ENCODE results near the gene SLC39A1.
"Not testable (repeated sequence)": the region's sequence is repeated elsewhere in the genome, so short reads cannot be mapped to it uniquely, and the experiment has no call there.

The SLC39A1 gene, protein sequence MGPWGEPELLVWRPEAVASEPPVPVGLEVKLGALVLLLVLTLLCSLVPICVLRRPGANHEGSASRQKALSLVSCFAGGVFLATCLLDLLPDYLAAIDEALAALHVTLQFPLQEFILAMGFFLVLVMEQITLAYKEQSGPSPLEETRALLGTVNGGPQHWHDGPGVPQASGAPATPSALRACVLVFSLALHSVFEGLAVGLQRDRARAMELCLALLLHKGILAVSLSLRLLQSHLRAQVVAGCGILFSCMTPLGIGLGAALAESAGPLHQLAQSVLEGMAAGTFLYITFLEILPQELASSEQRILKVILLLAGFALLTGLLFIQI

DNA sequence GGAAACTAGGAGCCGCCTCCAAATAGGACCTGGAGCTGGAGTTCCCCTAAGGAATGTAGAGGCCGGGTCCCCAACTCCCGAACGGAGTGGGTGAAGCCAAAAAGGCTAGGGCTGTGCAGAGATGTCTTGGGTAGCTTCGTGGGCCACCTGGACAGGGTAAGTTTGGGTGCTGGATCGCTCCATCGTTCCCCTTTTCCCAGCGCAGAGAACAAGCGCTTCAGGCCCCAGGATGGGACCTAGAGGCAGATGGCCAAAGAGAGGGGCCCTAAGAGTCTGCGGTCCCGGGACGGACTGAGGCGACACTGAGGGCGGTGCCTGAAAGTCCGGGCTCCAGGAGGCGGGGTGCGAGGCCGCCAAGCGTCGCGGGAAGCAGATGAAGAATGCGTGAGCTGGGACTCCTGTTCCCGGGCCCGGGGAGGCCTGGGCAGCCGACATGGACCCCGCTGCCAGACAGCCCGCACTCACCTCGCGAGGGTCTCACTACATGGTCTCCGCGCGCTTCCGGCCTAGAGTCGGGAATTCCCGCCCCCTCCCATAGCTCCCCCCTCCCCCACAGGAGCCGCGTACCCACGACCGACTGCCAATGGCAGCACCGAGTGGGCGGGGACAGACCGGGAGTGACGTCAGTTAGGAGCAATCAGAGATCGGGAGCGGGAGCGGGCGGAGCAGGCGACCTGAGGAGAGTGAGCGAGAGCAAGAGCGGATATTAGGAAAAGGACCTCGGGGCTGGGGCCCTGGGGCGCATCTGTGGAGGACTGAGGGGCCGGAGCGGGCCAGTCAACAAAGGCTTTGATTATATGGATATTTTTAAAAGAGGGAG, at the start of gene SLC39A1:
Gene SLC39A1 (minus strand): TSS at position 508 of the 820 bp plus-strand sequence. CDS start 822 bp downstream, outside the sequence.
- peak; percentile 94 for DNase-seq (ENCODE audit: low spot score)

DNA sequence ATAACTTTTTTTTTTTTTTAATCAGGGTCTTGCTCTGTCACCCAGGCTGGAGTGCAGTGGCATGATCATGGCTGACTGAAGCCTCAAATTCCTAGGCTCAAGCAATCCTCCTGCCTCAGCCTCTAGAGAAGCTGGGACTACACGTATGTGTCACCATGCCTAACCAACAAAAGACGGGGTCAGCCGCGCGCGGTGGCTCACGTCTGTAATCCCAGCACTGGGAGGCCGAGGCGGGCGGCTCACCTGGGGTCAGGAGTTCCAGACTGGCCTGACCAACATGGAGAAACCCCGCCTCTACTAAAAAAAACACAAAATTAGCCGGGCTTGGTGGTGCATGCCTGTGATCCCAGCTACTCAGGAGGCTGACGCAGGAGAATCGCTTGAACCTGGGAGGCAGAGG, 49.2 kb upstream of the SLC39A1 start:
- not testable (repeated sequence) for DNase-seq (ENCODE audit: low spot score)

DNA sequence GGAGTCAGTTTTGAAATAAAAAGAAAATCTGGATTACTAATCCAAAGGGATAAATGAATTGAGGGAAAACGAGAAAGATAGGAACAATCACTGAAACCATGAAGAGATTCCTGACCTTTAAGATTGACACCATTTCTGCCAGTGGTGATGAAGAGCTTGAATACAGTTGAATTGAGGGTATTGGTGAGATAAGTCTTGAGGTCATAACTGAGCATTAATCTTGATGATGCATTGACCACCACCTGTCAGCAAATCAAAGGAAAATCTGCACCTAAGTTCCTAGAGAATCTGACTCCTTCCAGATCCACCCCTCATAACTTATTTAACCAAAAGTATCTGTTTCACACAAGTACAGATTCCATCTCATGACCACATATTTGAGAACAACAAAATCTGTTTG, 48.8 kb upstream of the SLC39A1 start:
- no peak for DNase-seq (ENCODE audit: low spot score)

DNA sequence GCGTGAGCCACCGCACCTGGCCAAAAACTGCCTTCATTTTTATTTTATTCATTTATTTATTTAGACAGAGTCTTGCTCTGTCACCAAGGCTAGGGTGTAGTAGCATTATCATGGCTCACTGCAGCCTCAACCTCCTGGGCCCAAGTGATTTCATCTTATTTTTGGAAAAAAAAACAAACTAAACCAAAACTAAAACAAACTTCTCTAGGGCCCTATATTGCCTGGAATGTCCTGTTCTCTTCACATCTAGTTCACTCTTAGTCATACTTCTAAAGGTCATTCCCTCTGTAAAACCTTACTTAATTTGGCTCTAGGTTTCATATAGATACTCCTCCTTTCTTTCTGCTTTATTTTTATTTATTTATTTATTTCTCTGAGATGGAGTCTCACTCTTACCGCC, 42.8 kb upstream of the SLC39A1 start:
- DNase-seq (ENCODE audit: low spot score): peak; percentile 63

DNA sequence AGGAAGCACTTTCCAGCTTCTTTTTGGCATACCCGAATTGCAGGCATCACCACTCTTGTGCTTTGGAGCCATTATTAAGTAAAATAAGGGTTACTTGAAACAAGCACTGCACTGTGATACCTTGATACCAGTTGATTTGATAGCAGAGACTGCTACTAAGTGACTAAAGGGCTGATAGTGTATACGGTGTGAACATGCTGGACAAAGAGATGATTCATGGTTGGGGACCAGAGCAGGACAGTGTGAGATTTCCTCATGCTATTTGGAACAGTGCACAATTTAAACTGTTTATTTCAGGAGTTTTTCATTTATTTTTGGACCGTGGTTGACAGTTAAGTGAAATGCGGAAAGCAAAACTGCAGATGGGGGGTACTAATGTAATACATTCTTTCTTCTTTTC, 37.1 kb upstream of the SLC39A1 start:
- DNase-seq (ENCODE audit: low spot score): no peak

DNA sequence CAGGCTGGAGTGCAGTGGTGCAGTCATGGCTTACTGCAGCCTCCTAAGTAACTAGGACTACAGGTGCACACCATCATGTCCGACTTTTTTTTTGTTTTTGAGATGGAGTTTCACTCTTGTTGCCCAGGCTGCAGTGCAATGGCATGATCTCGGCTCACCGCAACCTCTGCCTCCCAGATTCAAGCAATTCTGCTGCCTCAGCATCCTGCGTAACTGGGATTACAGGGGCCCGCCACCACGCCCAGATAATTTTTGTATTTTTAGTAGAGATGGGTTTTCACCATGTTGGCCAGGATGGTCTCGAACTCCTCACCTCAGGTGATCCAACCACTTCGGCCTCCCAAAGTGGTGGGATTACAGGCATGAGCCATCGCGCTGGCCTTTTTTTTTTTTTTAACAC, 33.5 kb upstream of the SLC39A1 start:
- not testable (repeated sequence) for DNase-seq (ENCODE audit: low spot score)

DNA sequence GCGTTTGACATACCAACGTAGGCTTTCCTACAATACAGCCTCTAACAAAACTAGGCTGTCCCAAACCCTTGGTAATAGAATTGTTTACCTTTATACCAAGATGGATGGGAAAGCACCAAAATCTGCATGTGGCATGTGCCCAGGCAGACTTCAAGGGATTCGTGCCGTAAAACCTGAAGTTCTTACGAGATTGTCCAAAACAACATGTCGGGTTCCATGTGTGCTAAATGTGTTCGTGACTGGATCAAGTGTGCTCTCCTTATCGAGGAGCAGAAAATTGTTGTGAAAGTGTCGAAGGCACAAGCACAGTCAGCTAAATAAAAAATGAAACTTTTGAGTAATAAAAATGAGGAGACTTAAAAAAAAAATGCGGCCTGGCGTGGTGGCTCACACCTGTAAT, 32.3 kb upstream of the SLC39A1 start:
- DNase-seq (ENCODE audit: low spot score): no peak

DNA sequence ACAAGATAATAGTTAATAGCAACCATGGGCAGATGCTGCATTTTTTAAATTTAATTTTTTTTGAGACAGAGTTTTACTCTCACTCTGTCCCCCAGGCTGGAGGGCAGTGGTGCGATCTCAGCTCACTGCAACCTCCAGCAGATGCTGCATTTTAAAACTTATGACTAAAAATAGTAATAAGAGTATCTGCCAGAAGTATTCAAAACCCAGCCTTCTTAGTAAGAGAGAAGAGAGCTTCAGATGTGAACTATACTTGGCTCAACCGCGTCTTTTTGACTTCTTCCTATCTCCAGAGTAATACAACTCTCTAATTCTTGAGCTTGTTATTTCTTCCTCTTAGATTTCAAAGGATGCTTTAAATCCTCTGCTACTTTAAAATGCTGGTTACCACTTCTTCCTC, 31.9 kb upstream of the SLC39A1 start:
- no peak for DNase-seq (ENCODE audit: low spot score)

DNA sequence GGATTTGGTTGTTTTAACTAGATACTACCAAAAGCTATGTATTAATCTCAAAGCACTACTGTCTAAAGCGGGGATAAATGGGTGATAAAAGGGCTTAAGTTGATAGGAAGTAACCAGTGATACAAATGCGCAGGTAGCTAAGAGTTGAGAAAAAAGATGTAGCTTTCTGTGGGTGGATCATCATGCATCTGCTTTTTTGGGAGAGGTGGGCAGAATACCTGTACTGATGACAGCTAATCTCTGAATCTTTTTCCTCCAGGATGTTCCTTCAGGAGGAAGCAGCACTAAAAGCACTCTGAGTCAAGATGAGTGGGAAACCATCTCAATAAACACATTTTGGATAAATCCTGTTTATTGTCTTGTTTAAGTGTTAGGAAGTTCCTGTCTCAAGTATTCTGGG, 28.5 kb upstream of the SLC39A1 start:
- no peak for DNase-seq (ENCODE audit: low spot score)

DNA sequence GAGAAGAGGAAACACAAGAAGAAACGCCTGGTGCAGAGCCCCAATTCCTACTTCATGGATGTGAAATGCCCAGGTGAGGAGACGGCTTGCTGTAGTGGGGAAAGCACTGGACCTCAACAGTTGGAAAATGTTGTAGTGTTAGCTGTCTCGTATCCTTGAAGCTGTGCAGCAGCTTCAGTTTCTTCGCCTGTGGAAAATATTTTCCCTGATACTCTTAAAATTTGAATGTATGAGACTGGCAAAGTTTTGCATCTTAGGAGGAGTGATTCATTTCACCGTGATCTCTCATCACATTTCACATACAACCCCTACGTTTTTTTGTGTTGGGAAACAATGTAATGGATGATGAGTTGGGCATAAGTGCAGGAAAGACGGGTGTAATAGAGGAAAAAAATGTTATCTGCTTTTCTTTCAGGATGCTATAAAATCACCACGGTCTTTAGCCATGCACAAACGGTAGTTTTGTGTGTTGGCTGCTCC, 27.9 kb upstream of the SLC39A1 start:
- DNase-seq (ENCODE audit: low spot score): no peak

DNA sequence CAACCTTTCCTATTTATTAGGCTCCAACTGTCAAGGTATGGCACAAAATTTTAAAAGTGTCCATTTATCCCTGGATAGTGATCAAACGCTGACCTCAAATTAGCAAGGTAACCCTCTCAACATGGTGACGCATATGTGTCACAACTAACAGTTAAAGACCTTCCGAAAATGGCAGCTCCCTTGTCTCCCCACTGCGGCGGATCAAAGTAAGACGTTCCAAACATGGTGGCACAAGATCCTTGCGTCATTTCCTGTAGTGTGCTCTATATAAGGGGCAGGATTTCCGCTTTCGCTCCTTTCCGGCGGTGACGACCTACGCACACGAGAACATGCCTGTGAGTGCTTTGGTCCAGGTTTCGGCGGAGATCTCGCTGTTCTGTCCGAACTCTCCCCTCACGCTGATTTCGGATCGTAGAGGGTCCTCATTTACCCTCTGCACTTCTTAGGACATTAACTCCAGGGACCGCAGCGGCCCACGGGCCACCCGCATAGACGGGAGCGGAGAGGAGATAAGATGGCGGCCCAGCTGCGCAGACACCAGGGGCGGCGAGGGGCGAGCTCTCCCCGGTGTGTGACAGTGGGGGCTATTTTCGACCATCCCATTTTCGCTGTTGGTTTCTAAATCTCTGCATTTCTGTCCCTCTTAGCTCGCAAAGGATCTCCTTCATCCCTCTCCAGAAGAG, 27.3 kb upstream of the SLC39A1 start, which contains the start of gene RPS27:
Gene RPS27 (plus strand): TSS at position 295 of the 683 bp plus-strand sequence. CDS start 35 bp downstream, at position 330.
- peak; percentile 92 for DNase-seq (ENCODE audit: low spot score)

DNA sequence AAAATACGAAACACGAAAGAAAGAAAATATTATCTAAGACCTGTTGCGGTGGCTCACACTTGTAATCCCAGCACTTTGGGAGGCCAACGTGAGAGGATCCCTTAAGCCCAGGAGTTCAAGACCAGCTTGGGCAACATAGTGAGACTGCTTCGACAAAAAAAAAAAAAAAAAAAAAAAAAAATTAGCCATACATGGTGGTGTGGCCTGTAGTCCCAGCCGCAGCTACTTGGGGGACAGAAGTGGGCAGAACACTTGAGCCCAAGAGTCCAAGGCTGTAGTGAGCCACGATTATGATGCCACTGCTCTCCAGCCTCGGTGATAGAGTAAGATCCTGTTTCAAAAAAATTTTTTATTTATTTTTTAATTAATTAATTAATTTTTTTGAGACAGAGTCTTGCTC, 24.3 kb upstream of the SLC39A1 start:
- no peak for DNase-seq (ENCODE audit: low spot score)

DNA sequence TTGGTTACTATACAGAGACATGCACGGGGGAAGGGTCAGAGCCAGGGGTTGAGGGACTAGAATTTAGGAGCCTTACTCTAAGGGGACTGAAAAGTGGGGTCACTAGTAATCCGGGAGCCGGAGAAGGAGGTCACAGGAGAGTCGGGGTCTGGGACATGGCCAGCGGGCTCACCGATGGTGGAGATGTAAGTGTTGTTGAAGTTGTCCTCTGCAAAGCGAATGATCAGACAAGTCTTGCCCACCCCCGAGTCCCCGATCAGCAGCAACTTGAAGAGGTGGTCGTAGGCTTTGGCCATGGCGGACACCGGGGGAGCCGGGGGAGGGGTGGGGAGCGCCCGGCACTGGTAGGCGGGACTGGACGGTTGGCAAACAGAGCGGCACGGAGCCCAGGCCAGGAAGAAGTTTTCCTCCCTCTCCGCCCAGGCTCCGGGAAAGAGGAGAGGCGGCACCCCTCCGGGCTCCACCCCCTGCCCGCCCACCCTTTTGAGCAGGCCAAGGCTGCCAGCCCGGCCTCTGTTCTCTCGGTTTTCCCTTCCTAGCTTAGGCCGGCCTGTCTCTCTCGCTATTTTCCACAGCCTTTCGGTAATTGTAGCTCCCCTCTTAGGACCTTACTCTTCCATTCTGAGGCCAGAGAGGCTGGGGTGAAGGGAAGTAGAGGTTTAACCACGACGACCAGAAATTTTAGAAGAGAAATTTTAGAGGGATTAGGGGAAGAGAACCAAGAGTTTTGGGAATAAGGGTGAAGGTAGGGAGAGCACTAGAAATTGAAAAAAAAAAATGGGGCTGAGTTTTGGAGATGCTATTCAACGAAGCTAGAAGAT, 22.8 kb upstream of the SLC39A1 start, which contains the start of gene RAB13:
Gene RAB13 (minus strand): TSS at position 399 of the 821 bp plus-strand sequence. CDS start 103 bp downstream, at position 296.
- peak; percentile 93 for DNase-seq (ENCODE audit: low spot score)

DNA sequence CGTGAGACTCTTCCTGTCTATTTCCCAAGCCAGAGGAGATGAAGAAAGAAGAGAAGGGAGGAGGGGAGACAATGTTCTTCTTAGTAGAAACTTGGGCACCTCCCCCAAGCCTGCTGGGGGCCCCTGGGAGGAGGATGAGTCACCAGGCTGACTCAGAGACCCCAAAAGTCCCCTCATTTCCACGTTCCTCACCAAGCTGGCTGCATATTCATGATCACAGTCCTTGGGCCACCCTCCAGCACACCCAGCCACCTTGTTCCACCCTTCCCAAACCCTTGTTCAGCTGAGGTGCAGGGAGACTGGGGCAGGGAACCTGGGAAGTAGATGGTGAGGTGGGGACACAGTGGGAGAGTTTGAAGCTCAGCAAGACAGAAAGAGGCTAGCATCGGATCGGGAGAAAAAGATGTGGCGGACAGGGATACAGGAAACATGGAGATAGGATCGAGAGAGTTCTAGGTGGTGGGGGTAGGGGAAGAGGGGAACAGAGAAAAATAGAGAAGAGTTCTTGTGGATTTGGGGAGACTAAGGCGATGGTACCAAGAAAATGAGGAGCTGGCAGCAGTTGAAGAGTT, 22.1 kb upstream of the SLC39A1 start:
- peak; percentile 62 for DNase-seq (ENCODE audit: low spot score)

DNA sequence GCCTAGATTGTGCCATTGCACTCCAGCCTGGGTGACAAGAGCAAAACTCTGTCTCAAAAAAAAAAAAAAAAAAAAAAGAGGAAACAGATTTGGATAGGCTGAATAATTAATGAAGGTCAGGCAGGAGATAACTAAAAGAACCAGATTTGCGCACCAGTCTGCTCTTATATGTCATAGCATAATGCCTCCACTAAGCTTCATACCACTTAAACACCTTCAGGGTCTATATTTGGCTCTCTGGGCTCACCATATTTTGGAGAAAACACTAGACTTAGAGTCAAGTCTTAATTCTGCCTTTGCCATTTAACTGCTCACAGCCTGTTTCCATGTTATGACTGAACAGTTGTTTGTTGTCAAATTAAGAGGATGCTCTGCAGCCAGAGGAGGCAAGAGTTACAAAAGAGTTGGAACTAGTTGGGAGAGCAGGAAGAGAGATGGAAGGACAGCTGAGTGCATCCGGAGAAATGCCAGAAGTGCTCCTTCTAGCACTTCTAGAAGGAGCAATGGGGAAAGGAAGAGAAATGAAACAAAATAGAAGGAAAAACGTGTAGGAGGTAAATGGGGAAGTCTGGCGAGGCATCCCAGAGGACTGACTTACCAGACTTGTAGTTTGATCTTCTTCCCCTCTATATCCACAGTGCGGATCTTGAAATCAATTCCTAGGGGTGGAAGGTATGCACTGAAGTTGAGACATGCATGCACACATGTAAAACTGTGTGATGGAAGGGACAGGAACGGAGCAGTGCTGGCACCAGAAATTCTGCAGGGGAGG, 21.0 kb upstream of the SLC39A1 start:
- DNase-seq (ENCODE audit: low spot score): no peak

DNA sequence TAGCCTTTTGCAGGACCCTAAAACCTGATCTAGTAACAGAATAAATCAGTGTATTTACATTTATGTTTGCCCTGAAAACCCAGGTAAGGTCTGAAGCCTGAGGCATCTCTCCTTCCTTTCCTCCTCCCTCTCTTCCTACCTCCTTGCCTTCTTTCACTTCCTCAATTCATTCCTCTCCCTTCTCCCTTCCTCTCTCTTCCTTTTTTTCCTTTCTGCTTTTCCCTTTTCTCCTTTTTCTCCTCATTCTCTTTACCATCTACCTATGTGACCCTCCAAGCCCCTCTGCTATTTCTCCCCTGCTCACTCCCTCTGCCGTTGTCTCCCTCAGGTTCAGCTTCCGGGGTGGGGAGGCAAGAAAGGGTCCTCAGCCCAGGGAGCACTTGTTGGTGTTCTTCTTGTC, 18.4 kb upstream of the SLC39A1 start:
- not testable (repeated sequence) for DNase-seq (ENCODE audit: low spot score)

DNA sequence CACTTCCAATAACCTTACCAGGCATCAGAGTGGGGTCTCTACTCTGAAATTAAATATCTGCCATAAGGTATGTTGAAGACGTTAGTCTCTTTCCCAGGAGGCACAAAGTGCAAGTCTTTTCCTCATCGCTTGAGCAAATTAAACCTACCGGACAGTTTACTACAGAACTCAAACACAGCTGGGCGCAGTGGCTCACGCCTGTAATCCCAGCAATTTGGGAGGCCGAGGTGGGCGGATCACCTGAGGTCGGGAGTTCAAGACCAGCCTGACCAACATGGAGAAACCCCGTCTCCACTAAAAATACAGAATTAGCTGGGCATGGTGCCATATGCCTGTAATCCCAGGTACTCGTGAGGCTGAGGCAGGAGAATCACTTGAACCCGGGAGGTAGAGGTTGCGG, 15.8 kb upstream of the SLC39A1 start:
- DNase-seq (ENCODE audit: low spot score): not testable (repeated sequence)

DNA sequence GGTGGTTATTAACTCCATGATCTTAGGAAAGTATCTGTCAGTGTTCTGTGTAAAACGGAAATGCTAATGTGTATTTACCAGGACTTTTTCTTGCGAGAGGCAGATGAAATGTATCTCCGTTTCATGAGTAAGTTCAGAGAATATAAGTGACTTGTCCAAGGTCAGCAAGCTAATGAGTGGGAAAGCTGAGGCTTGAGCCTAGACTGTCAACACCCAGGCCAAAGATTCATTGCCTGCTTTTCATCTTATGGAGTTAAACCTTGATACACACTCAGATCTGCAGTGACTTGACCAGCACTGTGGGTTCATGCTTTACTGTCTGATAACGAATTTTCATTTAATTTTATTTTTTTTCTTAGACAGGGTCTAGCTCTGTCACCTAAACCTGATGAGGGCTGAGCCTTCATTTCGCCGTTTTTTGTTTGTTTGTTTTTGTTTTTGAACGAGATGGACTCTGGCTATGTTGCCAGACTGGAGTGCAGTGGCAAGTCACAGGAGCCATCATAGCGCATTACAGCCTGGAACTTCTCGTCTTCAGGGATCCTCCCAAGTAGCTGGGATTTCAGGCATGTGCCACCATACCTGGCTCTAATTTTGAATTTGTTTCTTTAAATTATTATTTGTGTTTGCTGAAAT, 15.1 kb upstream of the SLC39A1 start:
- no peak for DNase-seq (ENCODE audit: low spot score)

All from AG08396 (cell line).